BLaER1 treated with 17β-estradiol and CSF1 and Interleukin-3, amounts not matched to agents 10 nM and 100 nM (cell line): ENCODE data around the gene TYSND1.

Experiments
- H3K27ac ChIP-seq, 11 experiments: shearing (Covaris generic); formaldehyde crosslinking; 2 replicates each; pipeline ENCODE4 v1.8.1; 2022
- H3K27me3 ChIP-seq, 11 experiments: shearing (Covaris generic); formaldehyde crosslinking; 2 replicates each; pipeline ENCODE4 v1.8.1; 2022
- H3K36me3 ChIP-seq, 11 experiments: shearing (Covaris generic); formaldehyde crosslinking; 2 replicates each; pipeline ENCODE4 v1.8.1; 2022
- H3K4me1 ChIP-seq, 10 experiments: shearing (Covaris generic); formaldehyde crosslinking; 2 replicates each; pipeline ENCODE4 v1.8.1; 2022
- H3K4me2 ChIP-seq, 11 experiments: shearing (Covaris generic); formaldehyde crosslinking; 2 replicates each; pipeline ENCODE4 v1.8.1; 2022
- H3K4me3 ChIP-seq, 10 experiments: shearing (Covaris generic); formaldehyde crosslinking; 2 replicates each; pipeline ENCODE4 v1.8.1; 2022
- H3K9ac ChIP-seq, 11 experiments: shearing (Covaris generic); formaldehyde crosslinking; 2 replicates each; pipeline ENCODE4 v1.8.1; 2022
- H3K9me3 ChIP-seq, 11 experiments: shearing (Covaris generic); formaldehyde crosslinking; replicated peaks in 1 of 11; 2 replicates each; pipeline ENCODE4 v1.8.1; 2022
- H4K20me1 ChIP-seq, 11 experiments: shearing (Covaris generic); formaldehyde crosslinking; 2 replicates each; pipeline ENCODE4 v1.8.1; 2022
- Cebpa-rat ChIP-seq, 11 experiments: shearing (Covaris generic); IDR thresholded peaks; 2 replicates each; pipeline ENCODE4 v1.8.1; 2022

TYSND1 gene

DNA sequence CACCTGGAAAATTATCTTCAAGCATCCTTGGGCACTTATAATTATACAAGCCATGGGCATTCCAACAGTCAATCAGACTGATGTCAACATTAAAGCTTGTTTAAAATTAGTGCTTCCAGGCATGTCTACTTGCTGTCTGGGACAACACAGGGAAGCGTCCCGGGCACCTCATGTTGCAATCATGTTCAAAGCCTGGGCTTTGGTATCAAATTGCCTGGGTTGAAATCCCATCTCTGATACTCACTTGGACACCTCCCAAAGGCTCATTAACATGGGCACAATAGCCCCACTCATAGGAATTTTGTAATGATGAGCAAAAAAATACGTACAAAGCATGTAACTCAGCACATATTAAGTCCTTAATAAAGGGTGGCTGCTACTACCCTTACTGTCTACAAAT lies 28.3 kb downstream of the TYSND1 start:
- H3K9ac ChIP-seq: no peak overlapping the region
- no peaks in the 10 kb centered on the region for H3K9me3 ChIP-seq
- TF ChIP-seq Cebpa-rat (IDR thresholded peaks at IDR 0.05): no peak
- peaks cover 0 to 26% (median 0%) of the 10 kb centered on the region in 11 experiments; a peak in 2 of 22 replicates for H4K20me1 ChIP-seq
- H3K4me3 ChIP-seq: no peak overlapping the region
- H3K36me3 ChIP-seq: peaks cover 15 to 94% (median 66%) of the 10 kb centered on the region in 11 experiments
- no peak overlapping the region for H3K4me2 ChIP-seq
- H3K27ac ChIP-seq: no peak overlapping the region
- no peaks in the 10 kb centered on the region for H3K27me3 ChIP-seq
- peaks cover 2 to 20% (median 14%) of the 10 kb centered on the region in 10 experiments; a peak in 17 of 20 replicates for H3K4me1 ChIP-seq

DNA sequence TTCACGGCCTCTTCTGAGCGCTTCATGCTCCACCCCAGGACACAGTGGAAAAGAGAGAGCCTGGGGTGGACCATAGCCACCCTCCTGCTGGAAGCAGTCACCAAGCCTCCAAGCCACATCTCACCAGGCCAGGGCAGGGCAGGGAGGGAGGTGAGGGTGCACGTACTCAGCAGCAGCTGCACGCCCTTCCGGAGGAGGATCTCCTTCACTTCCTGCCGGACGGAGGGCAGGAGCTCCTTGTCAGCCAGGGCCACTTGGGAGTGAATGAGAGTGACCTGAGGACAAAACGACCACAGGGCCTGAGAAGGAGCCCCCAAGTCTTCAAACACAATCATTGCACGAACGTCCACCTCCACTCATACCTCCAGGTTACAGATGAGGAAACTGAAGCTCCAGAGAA lies 28.9 kb downstream of the TYSND1 start:
- Histone ChIP-seq H4K20me1 (peaks cover 0 to 31% (median 0%) of the 10 kb centered on the region in 11 experiments; a peak in 3 of 22 replicates), H3K4me2 (no peak overlapping the region), H3K36me3 (peaks cover 20 to 94% (median 66%) of the 10 kb centered on the region in 11 experiments), H3K9me3 (no peaks in the 10 kb centered on the region), H3K27ac (no peak overlapping the region), H3K9ac (no peak overlapping the region), H3K27me3 (no peaks in the 10 kb centered on the region), H3K4me3 (no peak overlapping the region), H3K4me1 (peaks cover 0 to 20% (median 17%) of the 10 kb centered on the region in 10 experiments; a peak in 16 of 20 replicates)
- no peak for TF ChIP-seq Cebpa-rat (IDR thresholded peaks at IDR 0.05)

DNA sequence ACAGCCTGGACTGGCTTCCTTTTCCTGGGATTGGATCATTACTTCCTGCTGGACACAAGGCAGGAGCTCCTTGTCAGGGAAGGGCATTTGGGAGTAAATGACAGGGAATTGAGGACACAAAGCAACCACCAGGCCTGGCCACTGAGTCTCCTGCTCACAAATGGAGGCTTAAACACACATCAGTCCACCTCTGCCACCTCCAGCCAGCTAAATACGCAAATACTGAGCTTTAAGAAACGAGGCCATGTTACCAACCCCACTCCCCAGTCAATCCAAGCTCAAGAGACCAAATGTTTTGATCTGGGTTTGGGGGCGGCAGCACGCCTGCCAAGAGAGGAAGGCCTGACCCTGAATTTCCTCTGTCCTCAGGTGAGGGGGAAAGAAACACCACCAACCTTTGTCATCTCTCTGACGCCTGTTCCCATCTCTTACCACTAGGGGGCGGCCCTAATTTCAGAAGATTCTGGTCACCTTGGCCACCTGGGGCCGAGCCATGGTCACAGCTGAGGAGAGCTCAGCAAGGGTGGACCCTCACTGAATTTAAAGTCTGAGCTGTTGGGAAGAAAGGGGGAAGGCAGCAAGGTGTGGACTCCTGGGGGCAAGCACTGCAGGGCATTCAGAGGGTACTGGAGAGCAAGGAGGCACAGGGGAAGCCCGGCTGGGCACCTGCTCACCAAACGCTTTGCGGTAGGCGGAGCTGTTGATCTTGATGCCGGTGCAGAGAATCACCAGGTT lies 30.4 kb downstream of the TYSND1 start:
- TF ChIP-seq Cebpa-rat (IDR thresholded peaks at IDR 0.05): no peak
- Histone ChIP-seq H3K27me3 (no peaks in the 10 kb centered on the region), H3K36me3 (peaks cover 32 to 96% (median 74%) of the 10 kb centered on the region in 11 experiments), H3K4me1 (peaks cover 0 to 29% (median 17%) of the 10 kb centered on the region in 10 experiments; a peak in 13 of 20 replicates), H3K9ac (no peak overlapping the region), H4K20me1 (peaks cover 0 to 32% (median 0%) of the 10 kb centered on the region in 11 experiments; a peak in 3 of 22 replicates), H3K27ac (no peak overlapping the region), H3K4me2 (no peak overlapping the region), H3K4me3 (no peak overlapping the region), H3K9me3 (no peaks in the 10 kb centered on the region)

DNA sequence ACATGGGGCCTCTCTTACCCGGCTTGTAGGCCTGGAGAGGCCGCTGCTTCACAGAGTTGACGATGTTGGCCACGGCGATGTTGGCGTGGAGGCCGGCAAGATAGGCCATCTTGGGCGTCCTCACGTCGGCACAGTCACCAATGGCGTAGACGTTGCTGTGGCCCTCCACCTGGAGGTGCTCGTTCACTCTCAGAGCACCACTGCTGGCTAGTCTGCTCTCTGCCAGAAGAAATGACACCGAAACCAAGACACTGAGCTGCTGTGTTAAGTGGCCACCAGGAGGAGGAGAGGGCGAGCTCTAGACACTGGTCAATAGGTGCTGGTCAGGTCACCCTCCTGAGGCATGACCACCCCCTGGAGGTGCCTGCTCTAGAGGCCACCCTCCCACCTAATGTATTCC lies 31.6 kb downstream of the TYSND1 start:
- Histone ChIP-seq H3K36me3 (peaks cover 42 to 96% (median 77%) of the 10 kb centered on the region in 11 experiments), H4K20me1 (peaks cover 0 to 32% (median 0%) of the 10 kb centered on the region in 11 experiments; a peak in 3 of 22 replicates), H3K4me2 (no peak overlapping the region), H3K9me3 (no peaks in the 10 kb centered on the region), H3K9ac (no peak overlapping the region), H3K27ac (no peak overlapping the region), H3K27me3 (no peaks in the 10 kb centered on the region), H3K4me1 (peaks cover 0 to 29% (median 17%) of the 10 kb centered on the region in 10 experiments; a peak in 13 of 20 replicates), H3K4me3 (no peak overlapping the region)
- TF ChIP-seq Cebpa-rat (IDR thresholded peaks at IDR 0.05): no peak

DNA sequence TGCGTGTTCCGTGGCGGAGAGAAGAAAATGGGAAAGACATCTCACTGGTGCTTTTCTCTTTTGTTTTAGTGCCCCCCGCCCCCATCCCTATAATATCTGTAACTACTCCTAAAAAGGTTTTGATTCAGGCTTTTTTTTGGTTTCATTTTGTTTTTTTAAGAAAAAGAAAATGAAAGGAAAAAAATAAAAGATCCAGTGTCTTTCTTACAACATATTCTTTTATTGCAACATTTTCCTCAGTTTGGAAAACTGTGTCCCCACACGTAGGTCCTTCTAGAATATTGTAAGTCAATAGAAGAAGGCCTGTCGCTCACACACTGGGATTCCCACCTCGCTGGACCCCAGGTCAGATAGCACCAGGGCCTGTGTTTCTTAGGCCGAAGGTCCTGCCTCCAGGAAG lies 34.4 kb downstream of the TYSND1 start:
- no peak overlapping the region for H3K4me3 ChIP-seq

DNA sequence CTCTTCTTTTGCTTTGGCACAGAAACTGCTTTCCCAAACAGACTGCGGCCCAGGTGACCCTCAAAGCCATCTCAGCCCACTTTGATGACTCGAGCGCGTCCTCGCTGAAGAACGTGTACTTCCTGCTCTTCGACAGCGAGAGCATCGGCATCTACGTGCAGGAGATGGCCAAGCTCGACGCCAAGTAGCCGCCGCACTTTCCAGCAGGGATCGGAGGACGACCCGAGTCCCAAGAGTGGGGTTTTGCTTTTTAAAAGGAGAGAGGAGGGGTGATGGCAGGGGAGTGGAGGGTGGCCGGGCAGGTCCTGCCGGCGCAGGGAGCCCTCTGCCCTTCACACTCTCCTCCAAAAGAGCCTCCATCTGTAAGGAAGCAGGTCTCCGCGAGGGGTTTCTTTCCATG lies 35.0 kb downstream of the TYSND1 start:
- Histone ChIP-seq H4K20me1 (peaks cover 0 to 31% (median 0%) of the 10 kb centered on the region in 11 experiments; a peak in 2 of 22 replicates), H3K4me3 (no peak overlapping the region)
- TF ChIP-seq Cebpa-rat (IDR thresholded peaks at IDR 0.05): no peak

More for the DNA sequence above, 34.4 kb downstream of the TYSND1 start:
- H3K27ac ChIP-seq: peak overlapping the region in 1 of 11 experiments; percentile 39; a peak in 1 of 22 replicates
- TF ChIP-seq Cebpa-rat (IDR thresholded peaks at IDR 0.05): no peak
- H3K9me3 ChIP-seq: no peaks in the 10 kb centered on the region
- H3K4me1 ChIP-seq: peaks cover 9 to 45% (median 31%) of the 10 kb centered on the region in 10 experiments; a peak in 19 of 20 replicates
- no peaks in the 10 kb centered on the region for H3K27me3 ChIP-seq
- H3K9ac ChIP-seq: no peak overlapping the region
- H3K36me3 ChIP-seq: peaks cover 59 to 81% (median 67%) of the 10 kb centered on the region in 11 experiments
- H3K4me2 ChIP-seq: no peak overlapping the region
- peaks cover 0 to 37% (median 0%) of the 10 kb centered on the region in 11 experiments; a peak in 2 of 22 replicates for H4K20me1 ChIP-seq

DNA sequence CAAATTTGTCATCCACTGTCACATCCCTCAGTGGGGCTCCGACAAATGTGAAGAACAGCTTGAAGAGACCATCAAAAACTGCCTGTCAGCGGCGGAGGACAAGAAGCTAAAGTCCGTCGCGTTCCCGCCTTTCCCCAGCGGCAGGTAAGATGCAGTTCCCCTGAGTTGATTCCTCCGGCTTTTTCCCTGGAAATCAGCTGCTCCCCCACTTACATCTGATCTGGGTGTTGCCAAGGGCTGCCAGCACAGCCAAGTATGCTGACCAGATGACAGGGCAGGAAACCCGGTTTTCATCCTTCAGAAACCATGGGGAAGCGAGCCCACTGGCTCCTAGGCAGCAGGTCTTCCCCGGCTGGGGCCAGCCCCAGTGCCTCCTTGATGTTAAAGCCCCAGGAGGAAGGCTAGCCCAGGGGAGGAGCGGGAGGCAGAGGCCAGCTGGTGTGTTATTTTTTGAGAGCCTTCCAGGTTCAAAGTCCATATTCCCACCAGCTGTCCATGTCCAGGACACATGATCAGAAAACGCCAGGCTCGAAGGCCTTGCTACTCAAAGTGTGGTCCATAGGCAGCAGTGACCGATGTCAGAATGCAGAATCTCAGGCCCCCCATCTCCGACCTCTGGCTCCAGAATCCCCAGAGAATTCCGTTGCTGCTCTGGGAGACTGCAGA lies 37.3 kb downstream of the TYSND1 start:
- TF ChIP-seq Cebpa-rat (IDR thresholded peaks at IDR 0.05): no peak
- H3K9me3 ChIP-seq: no peaks in the 10 kb centered on the region
- H3K9ac ChIP-seq: no peak overlapping the region
- no peak overlapping the region for H3K4me3 ChIP-seq
- H3K27ac ChIP-seq: no peak overlapping the region
- H3K4me2 ChIP-seq: no peak overlapping the region
- H3K36me3 ChIP-seq: peaks cover 50 to 87% (median 67%) of the 10 kb centered on the region in 11 experiments
- peaks cover 10 to 52% (median 38%) of the 10 kb centered on the region in 10 experiments; a peak in 19 of 20 replicates for H3K4me1 ChIP-seq
- H4K20me1 ChIP-seq: peaks cover 0 to 22% (median 0%) of the 10 kb centered on the region in 11 experiments; a peak in 2 of 22 replicates
- no peaks in the 10 kb centered on the region for H3K27me3 ChIP-seq

More for the DNA sequence above, 35.0 kb downstream of the TYSND1 start:
- Histone ChIP-seq H3K9ac (no peak overlapping the region), H3K9me3 (no peaks in the 10 kb centered on the region), H3K4me2 (no peak overlapping the region), H3K27ac (peak overlapping the region in 1 of 11 experiments; percentile 39; a peak in 1 of 22 replicates), H3K27me3 (no peaks in the 10 kb centered on the region), H3K36me3 (peaks cover 59 to 79% (median 66%) of the 10 kb centered on the region in 11 experiments), H3K4me1 (peaks cover 10 to 51% (median 37%) of the 10 kb centered on the region in 10 experiments; a peak in 19 of 20 replicates)

DNA sequence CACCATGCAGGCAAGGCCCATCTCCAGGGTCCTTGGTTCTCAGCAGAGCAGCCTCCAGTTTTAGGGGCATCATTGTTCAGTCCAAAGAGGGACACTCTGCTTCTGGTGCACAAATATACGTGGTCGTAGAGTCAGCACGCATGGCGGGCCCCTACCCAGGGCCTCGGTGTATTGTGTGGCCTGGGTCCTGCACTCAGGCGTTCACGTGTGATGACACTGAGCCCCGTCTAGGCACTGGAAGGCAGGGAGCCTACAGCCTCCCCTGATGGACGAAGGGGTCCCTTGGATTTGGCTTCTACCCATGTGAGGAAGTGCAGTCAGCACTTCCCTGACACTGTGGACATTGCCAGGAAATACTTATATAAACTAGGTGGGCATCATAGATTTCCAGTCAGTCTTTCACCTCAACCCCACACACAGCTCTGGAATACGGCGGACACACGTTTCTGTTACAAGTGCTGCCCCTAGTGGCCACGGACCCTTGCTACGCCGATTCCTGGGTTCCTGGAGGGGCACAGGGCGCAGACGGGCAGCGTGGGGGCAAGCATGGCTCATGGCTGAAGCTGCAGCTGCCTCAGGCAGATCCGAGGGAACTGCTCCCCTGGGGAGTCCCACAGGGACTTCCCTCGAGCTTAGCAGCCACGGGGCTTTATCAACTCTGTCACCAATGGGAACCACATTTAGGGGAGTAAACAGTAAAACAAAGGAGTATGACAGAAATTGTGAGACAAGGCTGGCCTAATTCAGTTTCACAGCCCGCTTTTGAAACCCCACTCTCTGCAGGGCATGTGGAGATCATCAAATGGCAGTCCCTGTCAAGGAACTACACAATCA lies 39.3 kb downstream of the TYSND1 start:
- no peak overlapping the region for H3K9ac ChIP-seq
- H4K20me1 ChIP-seq: peaks cover 0 to 14% (median 0%) of the 10 kb centered on the region in 11 experiments; a peak in 1 of 22 replicates
- H3K4me3 ChIP-seq: no peak overlapping the region
- peaks cover 10 to 32% (median 20%) of the 10 kb centered on the region in 10 experiments; a peak in 19 of 20 replicates for H3K4me1 ChIP-seq
- H3K27me3 ChIP-seq: no peaks in the 10 kb centered on the region
- peak overlapping the region in 5 of 11 experiments; percentile 1 to 32 (median 23); a peak in 9 of 22 replicates for H3K27ac ChIP-seq
- TF ChIP-seq Cebpa-rat (IDR thresholded peaks at IDR 0.05): no peak
- H3K36me3 ChIP-seq: peaks cover 31 to 87% (median 63%) of the 10 kb centered on the region in 11 experiments
- peak overlapping the region in 10 of 11 experiments; percentile 9 to 68 (median 52); a peak in 19 of 22 replicates for H3K4me2 ChIP-seq
- no peaks in the 10 kb centered on the region for H3K9me3 ChIP-seq
